ENCODE data around the gene CTNND2.

Gene CTNND2

GRCh38 chr5:11814373-11814772 lies 89.9 kb downstream of the CTNND2 start:
- Histone ChIP-seq H3K9me3 (ENCODE audit: control insufficient read depth, low read length) (no peaks in the 10 kb centered on the region), H3K4me3 (ENCODE audit: low read length) (no peak overlapping the region), H3K4me1 (ENCODE audit: control insufficient read depth, insufficient read depth, low read length) (no peaks in the 10 kb centered on the region), H3K27me3 (replicated peaks; ENCODE audit: control insufficient read depth, insufficient read depth, low read length) (no peaks in the 10 kb centered on the region), H3K36me3 (ENCODE audit: control insufficient read depth, insufficient read depth, low read length, severe bottlenecking) (no peaks in the 10 kb centered on the region), H3K9ac (ENCODE audit: low read length) (no peak overlapping the region)
- DNase-seq (ENCODE audit: low read depth), result no peak

- Histone ChIP-seq H3K9ac (ENCODE audit: low read length) (no peak overlapping the region), H3K9me3 (ENCODE audit: control insufficient read depth, low read length) (no peaks in the 10 kb centered on the region), H3K36me3 (ENCODE audit: control insufficient read depth, insufficient read depth, low read length, severe bottlenecking) (no peaks in the 10 kb centered on the region), H3K4me3 (ENCODE audit: low read length) (no peak overlapping the region), H3K4me1 (ENCODE audit: control insufficient read depth, insufficient read depth, low read length) (no peaks in the 10 kb centered on the region), H3K27me3 (replicated peaks; ENCODE audit: control insufficient read depth, insufficient read depth, low read length) (no peaks in the 10 kb centered on the region)
- DNase-seq (ENCODE audit: low read depth), result no peak
Measured at GRCh38 chr5:11809407-11809806, 94.8 kb downstream of the CTNND2 start.

- no peak for DNase-seq (ENCODE audit: low read depth)
- Histone ChIP-seq H3K27me3 (replicated peaks; ENCODE audit: control insufficient read depth, insufficient read depth, low read length) (no peaks in the 10 kb centered on the region), H3K4me3 (ENCODE audit: low read length) (no peak overlapping the region), H3K36me3 (ENCODE audit: control insufficient read depth, insufficient read depth, low read length, severe bottlenecking) (no peaks in the 10 kb centered on the region), H3K9me3 (ENCODE audit: control insufficient read depth, low read length) (no peaks in the 10 kb centered on the region), H3K9ac (ENCODE audit: low read length) (no peak overlapping the region), H3K4me1 (ENCODE audit: control insufficient read depth, insufficient read depth, low read length) (no peaks in the 10 kb centered on the region)
Measured at GRCh38 chr5:11803436-11803835, 100.8 kb downstream of the CTNND2 start.

GRCh38 chr5:11801061-11801460 lies 103.2 kb downstream of the CTNND2 start:
- Histone ChIP-seq H3K9ac (ENCODE audit: low read length) (no peak overlapping the region), H3K27me3 (replicated peaks; ENCODE audit: control insufficient read depth, insufficient read depth, low read length) (no peaks in the 10 kb centered on the region), H3K4me3 (ENCODE audit: low read length) (no peak overlapping the region), H3K36me3 (ENCODE audit: control insufficient read depth, insufficient read depth, low read length, severe bottlenecking) (no peaks in the 10 kb centered on the region), H3K9me3 (ENCODE audit: control insufficient read depth, low read length) (no peaks in the 10 kb centered on the region), H3K4me1 (ENCODE audit: control insufficient read depth, insufficient read depth, low read length) (no peaks in the 10 kb centered on the region)
- DNase-seq (ENCODE audit: low read depth), result no peak

- no peaks in the 10 kb centered on the region for H3K36me3 ChIP-seq (ENCODE audit: control insufficient read depth, insufficient read depth, low read length, severe bottlenecking)
- DNase-seq (ENCODE audit: low read depth), result no peak
- no peak overlapping the region for H3K9ac ChIP-seq (ENCODE audit: low read length)
- H3K4me1 ChIP-seq (ENCODE audit: control insufficient read depth, insufficient read depth, low read length), result no peaks in the 10 kb centered on the region
- no peaks in the 10 kb centered on the region for H3K27me3 ChIP-seq (replicated peaks; ENCODE audit: control insufficient read depth, insufficient read depth, low read length)
- H3K4me3 ChIP-seq (ENCODE audit: low read length), result no peak overlapping the region
- no peaks in the 10 kb centered on the region for H3K9me3 ChIP-seq (ENCODE audit: control insufficient read depth, low read length)
Measured at GRCh38 chr5:11797132-11797531, 107.1 kb downstream of the CTNND2 start.

- Histone ChIP-seq H3K36me3 (ENCODE audit: control insufficient read depth, insufficient read depth, low read length, severe bottlenecking) (no peaks in the 10 kb centered on the region), H3K27me3 (replicated peaks; ENCODE audit: control insufficient read depth, insufficient read depth, low read length) (no peaks in the 10 kb centered on the region)
Measured at GRCh38 chr5:11793396-11793795, 110.8 kb downstream of the CTNND2 start.

GRCh38 chr5:11792621-11793020 lies 111.6 kb downstream of the CTNND2 start:
- no peaks in the 10 kb centered on the region for H3K9me3 ChIP-seq (ENCODE audit: control insufficient read depth, low read length)
- no peaks in the 10 kb centered on the region for H3K36me3 ChIP-seq (ENCODE audit: control insufficient read depth, insufficient read depth, low read length, severe bottlenecking)
- no peak overlapping the region for H3K9ac ChIP-seq (ENCODE audit: low read length)
- H3K4me1 ChIP-seq (ENCODE audit: control insufficient read depth, insufficient read depth, low read length), result no peaks in the 10 kb centered on the region
- no peak for DNase-seq (ENCODE audit: low read depth)
- no peaks in the 10 kb centered on the region for H3K27me3 ChIP-seq (replicated peaks; ENCODE audit: control insufficient read depth, insufficient read depth, low read length)
- no peak overlapping the region for H3K4me3 ChIP-seq (ENCODE audit: low read length)

More at GRCh38 chr5:11793396-11793795, 110.8 kb downstream of the CTNND2 start:
- H3K4me1 ChIP-seq (ENCODE audit: control insufficient read depth, insufficient read depth, low read length), result no peaks in the 10 kb centered on the region
- no peaks in the 10 kb centered on the region for H3K9me3 ChIP-seq (ENCODE audit: control insufficient read depth, low read length)
- no peak overlapping the region for H3K4me3 ChIP-seq (ENCODE audit: low read length)
- DNase-seq (ENCODE audit: low read depth), result no peak
- no peak overlapping the region for H3K9ac ChIP-seq (ENCODE audit: low read length)

GRCh38 chr5:11791792-11792191 lies 112.5 kb downstream of the CTNND2 start:
- Histone ChIP-seq H3K9me3 (ENCODE audit: control insufficient read depth, low read length) (no peaks in the 10 kb centered on the region), H3K4me1 (ENCODE audit: control insufficient read depth, insufficient read depth, low read length) (no peaks in the 10 kb centered on the region), H3K4me3 (ENCODE audit: low read length) (no peak overlapping the region), H3K9ac (ENCODE audit: low read length) (no peak overlapping the region), H3K36me3 (ENCODE audit: control insufficient read depth, insufficient read depth, low read length, severe bottlenecking) (no peaks in the 10 kb centered on the region), H3K27me3 (replicated peaks; ENCODE audit: control insufficient read depth, insufficient read depth, low read length) (no peaks in the 10 kb centered on the region)
- no peak for DNase-seq (ENCODE audit: low read depth)

GRCh38 chr5:11790201-11790600 lies 114.0 kb downstream of the CTNND2 start:
- Histone ChIP-seq H3K9ac (ENCODE audit: low read length) (no peak overlapping the region), H3K9me3 (ENCODE audit: control insufficient read depth, low read length) (no peaks in the 10 kb centered on the region), H3K4me1 (ENCODE audit: control insufficient read depth, insufficient read depth, low read length) (no peaks in the 10 kb centered on the region), H3K27me3 (replicated peaks; ENCODE audit: control insufficient read depth, insufficient read depth, low read length) (no peaks in the 10 kb centered on the region), H3K36me3 (ENCODE audit: control insufficient read depth, insufficient read depth, low read length, severe bottlenecking) (no peaks in the 10 kb centered on the region), H3K4me3 (ENCODE audit: low read length) (no peak overlapping the region)
- DNase-seq (ENCODE audit: low read depth), result no peak

GRCh38 chr5:11785771-11786352 lies 118.4 kb downstream of the CTNND2 start:
- Histone ChIP-seq H3K9ac (ENCODE audit: low read length) (no peak overlapping the region), H3K4me3 (ENCODE audit: low read length) (no peak overlapping the region), H3K4me1 (ENCODE audit: control insufficient read depth, insufficient read depth, low read length) (no peaks in the 10 kb centered on the region), H3K9me3 (ENCODE audit: control insufficient read depth, low read length) (peaks cover 15% of the 10 kb centered on the region), H3K36me3 (ENCODE audit: control insufficient read depth, insufficient read depth, low read length, severe bottlenecking) (no peaks in the 10 kb centered on the region), H3K27me3 (replicated peaks; ENCODE audit: control insufficient read depth, insufficient read depth, low read length) (no peaks in the 10 kb centered on the region)
- no peak for DNase-seq (ENCODE audit: low read depth)

- DNase-seq (ENCODE audit: low read depth), result no peak
- H3K4me3 ChIP-seq (ENCODE audit: low read length), result no peak overlapping the region
Measured at GRCh38 chr5:11780641-11781345, 123.5 kb downstream of the CTNND2 start.

GRCh38 chr5:11777096-11777495 lies 127.2 kb downstream of the CTNND2 start:
- Histone ChIP-seq H3K9ac (ENCODE audit: low read length) (no peak overlapping the region), H3K4me1 (ENCODE audit: control insufficient read depth, insufficient read depth, low read length) (no peaks in the 10 kb centered on the region), H3K27me3 (replicated peaks; ENCODE audit: control insufficient read depth, insufficient read depth, low read length) (no peaks in the 10 kb centered on the region), H3K4me3 (ENCODE audit: low read length) (no peak overlapping the region), H3K9me3 (ENCODE audit: control insufficient read depth, low read length) (peaks cover 4% of the 10 kb centered on the region), H3K36me3 (ENCODE audit: control insufficient read depth, insufficient read depth, low read length, severe bottlenecking) (no peaks in the 10 kb centered on the region)
- DNase-seq (ENCODE audit: low read depth), result no peak

More at GRCh38 chr5:11780641-11781345, 123.5 kb downstream of the CTNND2 start:
- Histone ChIP-seq H3K4me1 (ENCODE audit: control insufficient read depth, insufficient read depth, low read length) (no peaks in the 10 kb centered on the region), H3K9ac (ENCODE audit: low read length) (no peak overlapping the region), H3K27me3 (replicated peaks; ENCODE audit: control insufficient read depth, insufficient read depth, low read length) (no peaks in the 10 kb centered on the region), H3K36me3 (ENCODE audit: control insufficient read depth, insufficient read depth, low read length, severe bottlenecking) (no peaks in the 10 kb centered on the region), H3K9me3 (ENCODE audit: control insufficient read depth, low read length) (peaks cover 15% of the 10 kb centered on the region)
